T-helper 22 cell (primary cell): Measurements from ENCODE around the gene PTGER1.
A peak's percentile ranks its signal among the peaks of the same experiment; 100 is the strongest.

Experiments
- DNase-seq: peaks from one replicate; pipeline ENCODE4 v3.0.0-alpha.2; 2020; ENCODE audit warnings: low read depth

Gene PTGER1

GRCh38 chr19:14502334-14503092, 27.4 kb upstream of the PTGER1 start:
- no peak for DNase-seq

- DNase-seq: no peak
These were observed 22.2 kb upstream of the PTGER1 start for GRCh38 chr19:14497228-14497921.

GRCh38 chr19:14496834-14497227, 21.7 kb upstream of the PTGER1 start:
- DNase-seq: no peak

- peak; percentile 72 for DNase-seq
These were observed 21.1 kb upstream of the PTGER1 start, which contains the start of gene GIPC1 for GRCh38 chr19:14496029-14496833. Gene GIPC1 (minus strand): TSS chr19:14496127. CDS start chr19:14482976, 13,151 bp downstream.

DNA sequence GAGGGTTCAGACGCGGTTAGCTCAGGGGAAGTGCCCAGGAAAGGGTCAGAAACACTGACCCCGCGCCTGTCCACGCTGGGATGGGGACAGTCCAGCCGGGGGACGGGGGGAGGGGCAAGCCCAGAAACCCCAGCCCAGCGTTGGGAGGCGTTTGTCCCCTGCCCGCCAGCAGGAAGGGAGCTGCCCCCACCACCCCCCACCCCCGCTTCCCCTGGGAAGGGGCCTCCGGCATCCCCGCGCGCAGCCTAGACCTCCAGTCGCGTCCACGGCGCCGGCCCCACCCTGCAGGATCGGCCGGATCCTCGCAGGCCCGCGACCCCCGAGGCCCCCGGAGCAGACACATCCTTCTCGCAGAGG, 20.5 kb upstream of the PTGER1 start:
- DNase-seq: no peak

DNA sequence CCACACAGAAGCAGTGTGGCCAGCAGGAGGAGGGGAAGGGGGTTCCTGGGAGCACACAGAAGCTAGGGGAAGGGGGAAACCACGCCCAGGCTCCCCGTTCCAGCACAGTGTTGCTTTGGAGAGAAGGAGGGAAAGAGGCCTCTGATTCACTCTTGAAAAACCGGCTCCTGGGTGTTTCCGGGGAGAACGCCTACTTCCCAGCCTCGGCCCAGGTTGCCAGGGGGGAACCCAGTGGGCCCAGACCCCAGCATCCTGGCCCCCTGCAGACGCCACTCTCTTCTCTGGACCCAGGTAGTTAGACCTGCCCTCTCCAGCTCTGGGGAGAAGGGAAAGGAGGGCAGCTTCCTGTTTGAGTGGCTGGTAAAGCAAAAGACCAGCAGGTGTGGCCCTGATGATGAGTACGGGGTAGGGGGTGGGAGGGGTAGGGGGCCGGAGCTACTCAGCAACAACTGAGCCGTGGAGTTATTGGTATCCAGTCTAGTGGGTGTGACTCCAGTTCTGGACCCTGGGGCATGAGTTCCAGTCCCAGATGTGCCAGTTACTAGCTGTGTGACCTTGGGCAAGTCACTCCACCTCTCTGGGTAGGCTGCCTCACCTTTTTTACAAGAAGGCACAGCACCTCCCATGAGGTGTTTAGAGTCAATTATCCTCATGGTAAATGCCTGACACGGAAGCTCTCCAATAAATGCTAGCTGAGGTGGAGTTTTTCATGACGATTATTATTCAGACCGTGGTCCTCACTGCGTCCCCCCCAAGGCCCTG, 19.9 kb upstream of the PTGER1 start:
- no peak for DNase-seq

GRCh38 chr19:14494411-14494810, 19.3 kb upstream of the PTGER1 start:
- no peak for DNase-seq

GRCh38 chr19:14492756-14493337, 17.7 kb upstream of the PTGER1 start:
- DNase-seq: no peak

GRCh38 chr19:14487370-14488125, 12.4 kb upstream of the PTGER1 start:
- no peak for DNase-seq

GRCh38 chr19:14482172-14482941, 7.2 kb upstream of the PTGER1 start:
- DNase-seq: no peak

- DNase-seq: no peak
These were observed 5.5 kb upstream of the PTGER1 start for GRCh38 chr19:14480700-14481079.

- DNase-seq: no peak
These were observed 5.0 kb upstream of the PTGER1 start for GRCh38 chr19:14479975-14480699.

- no peak for DNase-seq
These were observed 4.3 kb upstream of the PTGER1 start for GRCh38 chr19:14479309-14479974.

GRCh38 chr19:14478113-14478545, 3.0 kb upstream of the PTGER1 start:
- no peak for DNase-seq

DNA sequence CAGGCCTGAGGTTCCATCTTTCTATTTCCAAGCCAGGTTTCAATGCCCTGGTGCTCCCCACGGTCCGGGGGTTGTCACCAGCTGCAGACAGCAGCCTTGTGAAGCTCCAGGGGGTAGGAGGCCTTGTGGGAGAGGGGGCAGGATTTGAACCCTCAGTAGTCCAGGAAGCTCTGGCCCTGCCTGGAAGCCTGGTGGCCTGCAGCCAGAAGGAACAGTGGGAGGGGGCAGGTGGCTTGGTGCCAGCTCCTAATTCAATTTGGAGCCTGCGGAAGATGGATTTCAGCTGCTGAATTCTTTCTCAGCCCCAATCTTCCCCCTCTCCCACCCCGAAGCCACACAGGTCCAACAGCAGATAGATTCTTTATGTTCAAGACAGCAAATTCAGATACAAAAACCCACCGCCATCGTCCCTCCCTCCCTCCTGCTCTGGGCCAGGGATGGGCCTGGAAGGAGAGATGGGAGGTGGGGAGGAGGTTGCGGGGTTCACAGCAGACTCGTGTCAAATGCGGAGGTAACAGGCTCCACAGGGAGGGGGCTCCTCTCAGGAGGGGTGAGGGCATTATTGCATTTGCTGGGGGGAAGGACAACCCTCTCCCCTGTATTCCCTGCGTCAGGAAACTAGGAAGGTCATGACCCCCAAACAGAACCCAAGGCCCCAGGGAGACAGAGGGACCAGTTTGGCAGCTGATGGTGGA, 2.4 kb upstream of the PTGER1 start:
- no peak for DNase-seq

DNA sequence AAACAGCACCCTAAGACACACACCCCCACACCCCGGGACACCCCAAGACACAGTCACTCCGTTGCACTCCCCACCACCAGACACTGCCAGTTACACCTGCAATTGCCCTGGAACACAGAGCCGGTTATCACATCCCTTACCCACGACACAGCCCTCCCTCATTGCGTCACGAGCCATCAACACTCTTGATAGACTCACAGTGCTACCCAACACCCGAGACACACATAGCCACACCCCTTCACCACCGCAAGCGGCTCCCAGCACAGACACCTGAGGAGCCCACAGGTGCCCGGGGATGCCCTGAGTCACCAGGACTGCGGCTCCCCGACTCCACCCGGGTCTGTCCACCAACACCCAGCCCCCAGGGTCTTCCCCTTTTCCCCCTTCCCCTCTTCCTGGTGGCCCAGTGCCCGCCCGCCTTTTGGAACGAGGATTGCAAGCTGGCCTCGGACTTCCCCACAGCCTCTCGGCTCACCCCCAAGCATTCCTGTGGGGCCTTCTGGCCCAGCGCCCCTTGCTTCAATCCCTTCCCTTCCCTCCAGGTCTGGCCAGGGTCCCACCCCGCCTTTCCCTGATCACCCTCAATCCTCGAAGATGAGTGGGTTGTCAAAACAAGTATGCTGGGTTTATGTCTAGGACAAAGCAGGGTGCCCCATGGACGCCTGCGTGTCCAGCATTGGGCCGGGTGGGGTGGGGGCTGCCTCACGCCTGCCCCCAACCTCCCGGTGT, 1.7 kb upstream of the PTGER1 start:
- DNase-seq: no peak

- no peak for DNase-seq
These were observed 1.1 kb upstream of the PTGER1 start for GRCh38 chr19:14476327-14476672.

- DNase-seq: no peak
These were observed 327 bp downstream of the PTGER1 start for GRCh38 chr19:14474827-14475226.
